NB4 (cell line): ENCODE measurements around the gene C5orf63.

Experiments
- DNase-seq: peaks from one replicate; pipeline ENCODE4 v3.0.0; 2010; ENCODE audit warnings: low read depth
- H3K4me3 ChIP-seq: one replicate; pipeline ENCODE4 v1.5.1; 2011; ENCODE audit warnings: mild to moderate bottlenecking, low read depth, low read length, moderate library complexity
- MYC ChIP-seq: IDR thresholded peaks from 2 replicates; pipeline ENCODE4 v1.6.1; 2011; ENCODE audit warnings: low read depth, low read length
- POLR2A ChIP-seq: IDR thresholded peaks from 2 replicates; pipeline ENCODE4 v1.6.1; 2011; ENCODE audit warnings: mild to moderate bottlenecking; ENCODE audit not compliant: insufficient read length; ENCODE audit errors: extremely low read depth
- TF ChIP-seq, protein P1 (sequence below): IDR thresholded peaks from one replicate; pipeline ENCODE4 v1.5.1; 2012; ENCODE audit warnings: low read depth, low read length
- TF ChIP-seq, protein P2 (sequence below): IDR thresholded peaks from 2 replicates; pipeline ENCODE4 v1.6.1; 2011; ENCODE audit warnings: low read depth, low read length

Gene C5orf63

DNA sequence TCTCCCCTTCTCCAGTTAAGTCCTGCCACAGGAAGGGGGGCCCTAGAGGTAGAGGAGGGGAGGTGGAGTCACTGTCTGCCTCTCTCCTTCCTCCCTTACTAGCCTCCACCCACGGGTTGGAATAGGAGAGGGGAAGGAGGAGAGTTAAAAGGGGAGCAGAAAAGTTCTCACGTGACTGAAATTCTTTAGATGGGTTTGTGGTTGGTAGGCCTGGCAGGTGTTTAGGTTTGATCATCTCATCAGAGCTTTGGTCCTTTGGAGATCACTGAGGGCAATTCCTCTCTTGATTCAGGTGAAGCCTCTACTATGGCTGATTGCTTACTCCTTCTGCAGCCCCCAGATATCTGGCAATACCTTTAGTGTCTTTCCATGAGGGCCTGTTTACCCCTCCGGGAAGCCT lies 24.9 kb upstream of the C5orf63 start:
- no peak for DNase-seq
- no peak overlapping the region for H3K4me3 ChIP-seq
- TF ChIP-seq, protein P1, sequence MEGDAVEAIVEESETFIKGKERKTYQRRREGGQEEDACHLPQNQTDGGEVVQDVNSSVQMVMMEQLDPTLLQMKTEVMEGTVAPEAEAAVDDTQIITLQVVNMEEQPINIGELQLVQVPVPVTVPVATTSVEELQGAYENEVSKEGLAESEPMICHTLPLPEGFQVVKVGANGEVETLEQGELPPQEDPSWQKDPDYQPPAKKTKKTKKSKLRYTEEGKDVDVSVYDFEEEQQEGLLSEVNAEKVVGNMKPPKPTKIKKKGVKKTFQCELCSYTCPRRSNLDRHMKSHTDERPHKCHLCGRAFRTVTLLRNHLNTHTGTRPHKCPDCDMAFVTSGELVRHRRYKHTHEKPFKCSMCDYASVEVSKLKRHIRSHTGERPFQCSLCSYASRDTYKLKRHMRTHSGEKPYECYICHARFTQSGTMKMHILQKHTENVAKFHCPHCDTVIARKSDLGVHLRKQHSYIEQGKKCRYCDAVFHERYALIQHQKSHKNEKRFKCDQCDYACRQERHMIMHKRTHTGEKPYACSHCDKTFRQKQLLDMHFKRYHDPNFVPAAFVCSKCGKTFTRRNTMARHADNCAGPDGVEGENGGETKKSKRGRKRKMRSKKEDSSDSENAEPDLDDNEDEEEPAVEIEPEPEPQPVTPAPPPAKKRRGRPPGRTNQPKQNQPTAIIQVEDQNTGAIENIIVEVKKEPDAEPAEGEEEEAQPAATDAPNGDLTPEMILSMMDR = no peak
- TF ChIP-seq MYC (no peak), POLR2A (no peak)
- TF ChIP-seq, protein P2, sequence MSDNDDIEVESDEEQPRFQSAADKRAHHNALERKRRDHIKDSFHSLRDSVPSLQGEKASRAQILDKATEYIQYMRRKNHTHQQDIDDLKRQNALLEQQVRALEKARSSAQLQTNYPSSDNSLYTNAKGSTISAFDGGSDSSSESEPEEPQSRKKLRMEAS = no peak

DNA sequence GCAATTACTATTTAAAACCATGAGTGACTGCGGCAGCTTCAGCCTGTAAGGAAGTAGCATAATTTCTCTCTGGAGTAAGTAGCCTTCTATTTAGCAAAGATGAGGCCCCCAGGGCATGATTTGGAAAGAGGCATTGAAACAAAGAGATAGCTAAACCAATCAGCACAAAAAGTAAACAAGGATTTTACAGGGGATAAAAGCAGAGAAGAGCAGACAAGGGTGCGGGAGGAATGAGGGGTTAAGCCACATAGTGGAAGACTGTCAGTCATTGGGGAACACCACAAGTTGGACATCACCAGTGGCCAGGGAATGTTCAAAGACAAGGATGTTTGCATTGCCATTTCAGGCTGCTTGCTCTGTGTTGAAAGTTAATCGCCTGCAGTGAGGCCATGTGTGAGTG lies 24.0 kb upstream of the C5orf63 start:
- TF ChIP-seq, protein P2 = no peak
- TF ChIP-seq POLR2A (no peak), MYC (no peak)
- TF ChIP-seq, protein P1 = no peak
- no peak for DNase-seq
- H3K4me3 ChIP-seq = no peak overlapping the region

DNA sequence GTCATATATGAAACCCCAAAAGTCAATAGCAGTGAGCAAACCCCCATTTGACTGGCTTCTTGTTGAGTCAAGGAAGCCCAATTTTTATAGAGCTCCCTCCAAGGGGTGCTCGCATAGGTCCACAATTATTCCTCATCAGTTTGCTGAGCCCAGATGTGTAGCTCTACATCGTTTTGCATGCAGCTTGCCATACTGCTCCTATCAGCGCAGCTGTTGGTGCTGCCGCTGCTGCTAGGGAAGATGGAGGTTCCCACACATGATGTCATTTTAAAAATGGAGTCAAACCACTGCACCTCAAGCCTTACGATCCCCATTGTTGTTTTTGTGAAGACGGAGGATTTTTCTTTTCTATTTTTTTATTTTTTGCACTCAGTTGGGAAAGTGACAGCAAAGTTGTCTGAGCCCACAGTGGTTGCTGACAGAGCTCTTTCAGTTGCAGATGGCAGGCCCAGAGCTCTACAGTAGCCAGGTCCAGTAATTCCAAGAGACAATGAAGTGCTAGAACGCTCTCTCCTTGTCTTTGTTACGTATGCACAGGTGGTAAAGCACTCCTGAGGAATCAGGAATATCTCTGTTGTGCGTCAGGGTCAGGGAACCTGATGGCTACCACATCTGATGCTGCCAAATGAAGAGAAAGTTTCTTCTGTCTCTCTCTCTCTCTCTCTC lies 23.2 kb upstream of the C5orf63 start:
- TF ChIP-seq, protein P1 = no peak
- TF ChIP-seq, protein P2 = no peak
- TF ChIP-seq MYC (no peak), POLR2A (no peak)
- no peak for DNase-seq
- H3K4me3 ChIP-seq = no peak overlapping the region

DNA sequence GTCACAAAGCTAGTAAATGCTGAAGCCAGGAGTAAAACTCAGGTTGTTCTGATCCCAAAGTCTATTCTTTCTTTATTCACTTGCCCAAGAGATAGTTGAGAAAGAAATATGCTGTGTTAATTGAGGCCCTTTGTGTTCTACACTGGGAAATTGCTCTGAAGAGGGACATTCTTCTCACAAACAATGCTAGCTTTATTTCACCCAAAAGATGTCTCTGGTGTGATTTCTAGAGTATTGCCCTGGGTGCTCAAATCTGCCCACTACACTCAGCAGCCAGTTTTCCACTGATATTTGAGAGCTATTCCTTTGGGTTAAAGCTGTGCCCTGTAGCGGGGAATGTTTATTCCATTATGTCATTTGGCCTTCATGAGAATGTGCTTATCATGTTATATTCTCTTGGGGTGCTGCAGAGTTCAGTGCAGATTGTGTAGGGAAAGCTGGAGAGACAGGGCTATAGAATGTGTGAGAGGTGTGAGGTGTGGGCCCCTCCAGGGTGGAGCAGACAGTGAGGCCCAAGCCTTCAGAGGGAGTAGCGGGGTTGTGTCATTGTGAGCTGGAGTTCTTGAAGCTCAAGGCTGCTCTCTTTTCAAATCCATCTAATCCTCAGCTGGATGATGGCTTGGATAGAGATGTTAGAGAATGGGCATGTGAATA lies 21.0 kb upstream of the C5orf63 start:
- DNase-seq = no peak
- no peak overlapping the region for H3K4me3 ChIP-seq
- no peak for TF ChIP-seq MYC
- TF ChIP-seq POLR2A = no peak
- TF ChIP-seq, protein P2 = no peak
- TF ChIP-seq, protein P1 = no peak

DNA sequence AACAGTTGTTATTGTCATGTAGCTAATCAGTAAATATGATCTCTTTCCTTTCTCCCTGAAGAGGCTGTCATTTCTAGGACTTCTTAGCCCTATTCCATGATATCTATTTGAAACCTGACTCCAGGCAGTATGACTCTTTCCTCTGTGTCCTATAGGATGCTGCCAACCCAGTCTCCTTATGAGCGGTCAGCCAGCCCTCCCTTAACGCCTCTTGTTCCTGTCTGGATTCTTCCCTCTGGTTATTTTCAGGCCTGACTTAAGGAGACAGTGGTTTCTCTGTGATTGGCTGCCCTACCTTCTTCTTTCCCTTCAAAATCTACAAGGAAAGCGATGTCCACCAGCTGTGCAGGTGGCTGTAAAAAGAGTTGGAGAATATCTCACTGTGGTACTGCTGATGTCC lies 19.4 kb upstream of the C5orf63 start:
- no peak for DNase-seq
- H3K4me3 ChIP-seq = no peak overlapping the region
- TF ChIP-seq POLR2A (no peak), MYC (no peak)
- TF ChIP-seq, protein P1 = no peak
- TF ChIP-seq, protein P2 = no peak
